Activated naive CD8-positive, alpha-beta T cell treated with anti-CD3 and anti-CD28 coated beads, Interleukin-2, amount 50 U/mL, for 24 hours (primary cell): Measurements from ENCODE around the gene MORN2.

Experiments
- ATAC-seq: fragments of 150-1000 bp; cut with Tn5 transposase; one replicate; pipeline ENCODE4 v1.10.0; 2021
- DNase-seq: peaks from one replicate; pipeline ENCODE4 v3.0.0; 2021
- H3K27ac Mint-ChIP-seq: one replicate; pipeline ENCODE4 v1.8.0; 2021; ENCODE audit warnings: mild to moderate bottlenecking, mixed read lengths
- H3K27me3 Mint-ChIP-seq: one replicate; pipeline ENCODE4 v1.8.0; 2021; ENCODE audit warnings: mixed read lengths
- H3K36me3 Mint-ChIP-seq: one replicate; pipeline ENCODE4 v1.8.0; 2021; ENCODE audit warnings: low read depth, mixed read lengths
- H3K4me1 Mint-ChIP-seq: one replicate; pipeline ENCODE4 v1.8.0; 2021; ENCODE audit warnings: mixed read lengths
- H3K4me3 Mint-ChIP-seq: one replicate; pipeline ENCODE4 v1.8.0; 2021; ENCODE audit warnings: mild to moderate bottlenecking, moderate library complexity, mixed read lengths
- H3K9me3 Mint-ChIP-seq: one replicate; pipeline ENCODE4 v1.8.0; 2021; ENCODE audit warnings: mixed read lengths

Gene MORN2

GRCh38 chr2:38911191-38911590, 35.4 kb downstream of the MORN2 start:
- ATAC-seq: no peak
- H3K9me3 Mint-ChIP-seq: no peaks in the 10 kb centered on the region
- no peak overlapping the region for H3K27ac Mint-ChIP-seq
- H3K4me1 Mint-ChIP-seq: peaks cover 14% of the 10 kb centered on the region
- H3K36me3 Mint-ChIP-seq: no peaks in the 10 kb centered on the region
- no peak for DNase-seq
- no peaks in the 10 kb centered on the region for H3K27me3 Mint-ChIP-seq
- H3K4me3 Mint-ChIP-seq: no peak overlapping the region

DNA sequence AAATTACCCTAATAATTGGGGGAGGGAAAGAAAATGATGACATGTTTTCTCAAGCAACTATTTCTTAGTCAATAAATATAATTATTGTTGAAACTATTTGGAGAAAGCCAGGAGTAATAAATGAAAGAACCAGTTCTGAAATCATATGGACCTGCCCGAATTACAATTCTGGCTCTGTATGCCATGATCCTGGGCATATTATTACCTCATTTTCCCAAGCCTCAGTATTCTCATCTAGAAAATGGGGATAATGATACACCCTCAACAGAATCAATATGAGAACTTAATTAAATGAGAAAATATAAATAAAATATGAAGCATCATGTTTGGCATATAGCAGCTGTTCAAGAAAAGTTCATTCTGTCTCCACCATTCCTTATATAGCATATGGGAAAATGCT, 36.8 kb downstream of the MORN2 start:
- H3K9me3 Mint-ChIP-seq: no peaks in the 10 kb centered on the region

GRCh38 chr2:38922389-38922788, 46.6 kb downstream of the MORN2 start:
- H3K36me3 Mint-ChIP-seq: no peaks in the 10 kb centered on the region

More for the DNA sequence above, 36.8 kb downstream of the MORN2 start:
- ATAC-seq: no peak
- no peak overlapping the region for H3K4me3 Mint-ChIP-seq
- DNase-seq: no peak
- peaks cover 13% of the 10 kb centered on the region for H3K4me1 Mint-ChIP-seq
- H3K36me3 Mint-ChIP-seq: no peaks in the 10 kb centered on the region
- H3K27ac Mint-ChIP-seq: no peak overlapping the region
- H3K27me3 Mint-ChIP-seq: no peaks in the 10 kb centered on the region

GRCh38 chr2:38922902-38923301, 47.1 kb downstream of the MORN2 start:
- no peak overlapping the region for H3K27ac Mint-ChIP-seq
- DNase-seq (no peak), ATAC-seq (no peak)
- H3K27me3 Mint-ChIP-seq: peaks cover 1% of the 10 kb centered on the region
- no peaks in the 10 kb centered on the region for H3K36me3 Mint-ChIP-seq
- H3K4me1 Mint-ChIP-seq: no peaks in the 10 kb centered on the region
- H3K9me3 Mint-ChIP-seq: no peaks in the 10 kb centered on the region
- H3K4me3 Mint-ChIP-seq: no peak overlapping the region

More at GRCh38 chr2:38922389-38922788, 46.6 kb downstream of the MORN2 start:
- H3K9me3 Mint-ChIP-seq: no peaks in the 10 kb centered on the region
- no peaks in the 10 kb centered on the region for H3K4me1 Mint-ChIP-seq
- H3K4me3 Mint-ChIP-seq: no peak overlapping the region
- ATAC-seq (no peak), DNase-seq (no peak)
- no peak overlapping the region for H3K27ac Mint-ChIP-seq
- peaks cover 1% of the 10 kb centered on the region for H3K27me3 Mint-ChIP-seq

GRCh38 chr2:38925982-38926381, 50.2 kb downstream of the MORN2 start:
- Mint-ChIP-seq H3K4me3 (no peak overlapping the region), H3K36me3 (no peaks in the 10 kb centered on the region), H3K9me3 (no peaks in the 10 kb centered on the region), H3K4me1 (no peaks in the 10 kb centered on the region), H3K27ac (no peak overlapping the region), H3K27me3 (peaks cover 1% of the 10 kb centered on the region)
- ATAC-seq: no peak
- DNase-seq: no peak

GRCh38 chr2:38930600-38930999, 54.8 kb downstream of the MORN2 start:
- no peak for ATAC-seq
- no peak for DNase-seq
- H3K4me1 Mint-ChIP-seq: peaks cover 3% of the 10 kb centered on the region
- peaks cover 1% of the 10 kb centered on the region for H3K27me3 Mint-ChIP-seq
- H3K27ac Mint-ChIP-seq: no peak overlapping the region
- H3K4me3 Mint-ChIP-seq: no peak overlapping the region
- no peaks in the 10 kb centered on the region for H3K9me3 Mint-ChIP-seq
- H3K36me3 Mint-ChIP-seq: no peaks in the 10 kb centered on the region
